Activated CD4-positive, alpha-beta T cell treated with anti-CD3 and anti-CD28 coated beads, Interleukin-2, amount 50 U/mL, for 4 hours (primary cell): ENCODE results near the gene ICAM1.

Source experiments
- DNase-seq, 2 experiments: peaks; one replicate each; pipeline ENCODE4 v3.0.0-alpha.2; 2020

Gene ICAM1

DNA sequence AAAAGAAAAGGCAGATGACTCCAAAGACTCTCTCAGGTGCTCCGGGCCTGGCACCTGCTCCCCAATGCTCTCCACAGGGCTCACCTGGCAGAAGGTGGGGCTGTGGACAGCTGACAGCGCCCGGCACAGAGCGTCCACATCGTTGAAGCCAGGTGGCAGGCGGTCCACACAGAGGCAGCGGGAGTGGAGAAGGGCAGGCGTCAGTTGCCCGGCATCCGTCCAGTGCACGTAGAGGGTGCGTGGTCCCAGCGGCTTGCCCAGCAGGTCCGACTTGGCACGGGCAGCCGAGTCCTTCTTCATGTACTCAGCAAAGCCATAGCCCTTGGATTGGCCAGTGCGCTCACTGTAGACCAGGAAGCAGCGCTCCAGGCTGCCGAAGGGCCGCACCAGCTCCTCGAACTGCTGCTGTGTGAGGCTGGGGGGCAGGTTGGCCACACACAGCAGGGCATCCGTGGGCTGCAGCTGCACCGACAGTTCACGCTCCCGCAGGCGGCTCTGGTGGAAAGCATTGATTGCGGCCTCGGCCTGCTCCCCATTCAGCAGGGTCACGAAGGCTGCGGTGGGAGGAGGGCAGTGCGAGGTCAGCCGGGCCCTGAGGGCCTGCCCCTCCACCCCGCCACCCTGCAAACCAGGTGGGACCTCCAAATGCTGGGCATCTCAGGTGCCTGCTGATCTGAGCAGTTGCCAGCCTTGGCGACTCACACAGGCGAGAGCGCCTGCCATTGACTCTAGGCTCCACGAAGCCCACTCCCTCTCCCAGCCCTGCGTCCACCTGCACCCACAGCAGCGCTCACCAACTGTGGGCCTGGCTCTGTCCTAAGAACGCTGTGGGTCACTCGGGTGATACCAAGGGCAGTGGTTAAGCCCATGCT, 57.9 kb downstream of the ICAM1 start:
- no peak for DNase-seq

DNA sequence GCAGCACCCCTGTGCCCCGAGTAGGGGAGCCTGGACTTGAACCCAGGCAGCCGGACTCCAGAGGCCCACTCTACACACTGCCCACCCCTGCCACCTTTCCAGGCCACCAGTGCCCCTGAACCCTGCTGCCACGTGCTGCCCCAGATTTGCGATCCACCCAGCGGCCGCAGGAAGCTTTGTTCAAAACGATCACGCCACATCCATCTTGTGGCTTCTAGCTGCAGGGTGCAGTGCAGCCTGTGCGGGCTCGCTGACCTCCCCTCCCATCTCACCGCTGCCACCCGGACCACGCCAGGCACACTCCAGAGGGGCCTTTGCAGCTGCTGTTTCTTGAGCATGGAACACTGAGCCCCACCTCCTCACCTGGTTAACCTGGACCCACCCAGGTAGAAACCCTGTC, 58.6 kb downstream of the ICAM1 start:
- DNase-seq = no peak

DNA sequence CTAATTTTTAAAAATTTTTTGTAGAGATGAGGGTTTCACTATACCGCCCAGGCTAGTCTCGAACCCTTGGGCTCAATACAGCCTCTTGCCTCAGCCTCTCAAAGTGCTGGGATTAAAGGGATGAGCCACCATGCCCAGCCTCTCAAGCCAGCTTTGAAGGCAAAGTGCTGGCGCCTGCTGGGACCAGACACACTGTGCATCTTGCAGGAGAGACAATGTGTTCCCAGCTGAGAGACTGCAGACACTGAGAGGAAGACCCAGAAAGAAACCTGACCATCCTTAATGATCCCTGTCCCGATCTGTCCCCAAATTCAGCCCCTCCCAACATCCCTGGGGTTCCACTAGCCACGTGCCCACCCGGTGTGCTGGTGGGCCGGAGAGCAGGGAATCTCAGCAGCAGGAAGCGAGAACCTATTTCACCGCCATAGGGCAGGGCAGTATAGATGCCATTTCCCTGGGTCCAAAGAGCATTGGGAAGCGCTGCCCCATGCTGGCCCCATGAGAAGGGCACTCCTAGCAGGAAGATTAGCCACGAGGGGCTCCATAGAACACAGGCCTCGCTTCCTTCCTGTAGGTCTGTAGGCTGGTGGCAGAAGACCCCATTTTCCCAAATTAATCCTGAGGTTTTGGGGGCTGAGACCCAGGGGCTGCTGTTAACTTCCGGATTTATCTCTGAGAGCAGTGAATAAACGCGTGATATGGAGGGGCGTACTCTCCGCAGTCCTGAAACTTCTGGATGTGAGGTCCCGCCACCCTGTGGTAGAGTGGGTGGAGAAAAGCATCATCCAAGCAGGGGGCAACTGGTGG, 61.4 kb downstream of the ICAM1 start:
- no peak for DNase-seq

- peak; percentile 97 to 98 for DNase-seq
Measured at GRCh38 chr19:10332965-10333757, 62.2 kb downstream of the ICAM1 start, which contains the start of gene RAVER1. Gene RAVER1 (minus strand): TSS chr19:10333529. CDS start chr19:10333507, 22 bp downstream.

DNA sequence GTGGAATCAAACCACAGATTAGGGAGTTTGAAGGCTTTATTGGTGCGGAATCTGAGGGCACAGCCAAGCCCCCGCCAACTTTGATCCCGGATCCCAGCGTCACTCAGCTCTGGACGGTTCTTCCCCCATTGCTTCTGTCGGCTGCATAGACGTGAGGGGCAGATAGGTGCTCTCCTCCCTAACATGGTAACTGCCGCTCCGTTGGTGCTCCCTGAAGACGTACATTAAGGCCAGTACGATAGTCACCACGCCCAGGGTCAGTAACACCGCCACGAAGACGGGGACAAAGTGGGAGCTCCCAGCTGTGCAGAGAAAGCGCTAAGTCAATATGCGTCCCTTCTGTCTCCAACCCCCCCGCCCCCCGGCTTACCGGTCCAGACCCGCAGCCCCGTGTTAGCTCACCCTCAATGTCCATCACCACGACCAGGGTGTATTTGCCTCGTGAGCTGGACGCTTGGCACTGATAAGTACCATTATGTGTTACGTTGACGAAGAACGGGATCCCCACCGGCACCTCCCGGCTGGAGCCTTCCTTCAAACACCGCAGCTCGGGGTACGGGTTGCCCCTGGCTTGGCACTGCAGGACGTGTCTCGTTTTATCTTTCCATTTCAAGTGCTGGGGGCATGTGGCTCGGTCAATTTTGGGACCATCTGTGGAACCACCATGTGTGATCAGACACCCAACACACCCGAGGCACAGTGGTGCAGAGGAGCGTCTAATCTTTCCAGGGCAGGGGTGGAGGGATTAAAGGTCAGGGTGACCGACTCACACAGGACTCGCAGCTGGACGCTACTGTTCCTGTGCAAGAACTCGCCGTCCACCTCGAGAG, 63.1 kb downstream of the ICAM1 start:
- no peak for DNase-seq

DNA sequence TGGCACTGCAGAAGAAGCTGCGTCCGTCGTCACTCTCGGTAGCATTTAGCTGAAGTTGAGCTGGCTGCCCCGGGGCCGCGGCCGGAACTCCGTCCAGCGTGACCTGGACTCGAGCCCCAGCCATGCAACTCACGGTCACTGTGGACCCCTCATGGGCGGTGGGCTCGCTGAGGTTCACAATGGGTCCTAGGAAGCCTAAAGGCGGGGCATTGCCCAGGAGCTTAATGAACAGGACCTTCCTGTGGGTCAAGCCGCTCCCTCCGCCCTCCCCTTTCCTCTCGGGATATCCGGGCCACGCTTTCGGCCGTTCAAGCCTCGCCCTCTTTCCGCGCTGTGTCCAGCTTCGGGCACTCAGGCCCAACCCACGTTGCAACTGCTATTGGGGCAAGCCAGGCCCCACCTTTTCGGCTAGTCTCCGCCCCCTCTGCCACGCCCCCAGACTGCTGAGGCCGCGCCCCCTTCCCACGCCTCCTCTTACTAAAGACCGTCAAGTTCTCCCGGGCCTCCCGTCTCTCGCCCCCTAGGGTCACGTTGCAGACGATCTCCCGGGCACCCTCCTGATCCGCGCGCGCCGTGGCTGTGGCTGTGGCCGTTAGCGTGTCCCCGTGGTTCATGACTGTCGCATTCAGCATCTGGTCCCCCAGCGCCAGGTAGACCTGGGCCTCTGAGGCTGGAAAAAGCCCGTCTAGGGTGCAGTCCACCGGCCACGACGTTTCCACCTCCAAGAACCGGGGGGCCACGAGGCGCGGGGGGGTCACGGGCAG, 63.9 kb downstream of the ICAM1 start:
- DNase-seq = no peak

DNA sequence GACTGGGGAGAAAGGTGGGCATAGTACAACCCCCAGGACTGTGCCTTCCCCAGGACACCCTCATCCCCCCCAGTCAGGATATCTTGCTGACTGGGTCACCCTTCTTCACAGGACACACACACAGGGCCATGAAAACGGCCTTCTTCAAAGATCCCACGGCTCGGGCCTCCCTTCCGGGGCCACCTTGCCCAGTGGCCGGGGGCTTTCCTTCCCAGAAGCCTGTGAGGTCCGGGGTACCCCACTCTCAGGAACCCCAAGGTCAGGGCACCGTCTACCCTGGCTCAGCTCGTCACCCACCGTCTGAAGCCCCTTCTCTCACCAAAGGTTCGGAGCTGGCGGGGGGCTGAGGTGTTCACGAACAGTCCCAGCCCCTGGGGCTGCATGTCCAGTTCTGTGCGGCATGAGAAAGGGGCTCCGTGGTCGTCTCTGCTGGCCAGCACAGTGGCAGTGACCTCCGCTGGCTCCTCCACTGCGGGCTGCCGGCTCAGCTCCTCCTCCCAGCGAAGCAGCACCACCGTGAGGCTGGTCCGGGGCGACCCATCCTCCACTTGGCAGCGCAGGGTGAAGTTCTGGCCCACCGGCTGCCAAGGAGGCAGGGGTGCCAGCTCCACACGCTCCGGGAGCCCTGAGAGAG, 64.5 kb downstream of the ICAM1 start:
- DNase-seq = no peak
